CD4-positive, alpha-beta T cell treated with Interleukin-6 for 4 hours (primary cell): ENCODE measurements around the gene GRM5.

Experiments
- DNase-seq: peaks from one replicate; pipeline ENCODE4 v3.0.0-alpha.2; 2020; ENCODE audit warnings: mixed read lengths

Gene GRM5

DNA sequence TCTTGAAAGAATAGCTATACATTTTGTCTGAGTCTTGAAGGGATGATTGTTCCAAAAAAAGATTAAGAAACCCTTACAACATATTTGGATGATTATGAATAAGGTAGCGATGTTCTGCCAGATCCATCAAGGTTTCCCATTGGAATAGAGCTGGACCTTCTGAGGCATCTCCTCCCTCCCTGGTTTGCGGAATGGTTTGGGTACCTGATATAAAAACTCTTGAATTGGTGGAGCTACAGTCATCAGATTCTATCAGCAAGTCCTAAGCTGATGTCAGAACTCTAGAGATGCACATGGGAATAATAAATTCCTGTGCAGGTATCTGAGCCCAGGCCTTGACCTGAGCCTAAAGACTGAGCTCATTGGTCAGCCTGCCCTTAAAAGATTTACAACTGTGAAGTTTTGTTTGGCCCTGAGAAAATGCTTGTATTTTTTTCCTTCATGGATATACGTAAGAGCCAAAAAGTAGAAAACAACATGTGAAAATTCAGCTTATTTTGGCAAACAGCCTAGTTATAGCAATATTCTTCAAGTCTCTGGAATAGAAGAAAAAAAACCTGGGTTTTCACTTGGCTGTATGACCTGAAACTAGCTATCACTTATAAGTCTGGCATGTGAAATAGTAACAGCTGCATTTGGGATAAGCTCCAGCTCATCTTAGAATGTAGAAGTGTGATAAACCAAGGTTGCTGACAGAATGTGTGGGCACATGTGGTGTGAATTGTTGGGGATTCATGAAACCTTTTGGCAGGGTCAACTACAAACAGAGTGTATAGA, 462.5 kb downstream of the GRM5 start:
- DNase-seq, result no peak

DNA sequence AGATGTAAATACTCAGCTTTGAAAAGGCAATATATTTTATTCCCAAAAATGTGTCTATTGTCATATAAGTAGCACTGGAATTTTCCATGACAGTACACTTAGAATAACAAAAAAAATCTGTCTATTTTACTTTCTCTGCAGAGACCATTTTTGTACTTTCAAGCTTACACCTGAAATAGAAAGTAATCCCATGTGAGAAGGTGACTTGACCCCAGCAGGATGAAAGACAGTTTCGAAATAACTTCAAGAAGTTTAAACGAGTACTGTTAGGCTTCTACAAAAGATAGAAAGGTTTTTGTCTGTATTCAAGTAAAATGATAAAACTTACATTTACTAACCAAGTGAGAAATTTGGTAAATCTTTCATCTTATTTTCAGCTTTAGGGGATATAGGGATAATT, 468.4 kb downstream of the GRM5 start:
- no peak for DNase-seq

DNA sequence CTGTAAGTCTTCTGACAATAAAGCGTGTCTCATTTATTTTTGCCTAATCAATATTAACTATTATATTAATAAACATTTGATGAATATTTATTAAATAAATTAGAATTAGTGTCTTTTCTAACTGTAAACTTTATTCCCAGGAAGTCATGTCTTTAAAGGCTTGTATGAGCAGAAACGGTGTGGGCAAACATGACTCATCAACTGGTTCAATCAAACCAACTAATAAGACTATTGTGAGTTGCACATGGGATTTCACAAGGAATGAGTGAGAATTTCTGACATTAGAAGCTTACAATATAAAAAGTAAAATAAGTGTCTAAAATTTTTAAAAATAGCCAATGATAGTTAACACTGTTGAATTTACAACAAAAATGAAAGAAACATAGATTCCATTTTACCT, 469.0 kb downstream of the GRM5 start:
- no peak for DNase-seq

DNA sequence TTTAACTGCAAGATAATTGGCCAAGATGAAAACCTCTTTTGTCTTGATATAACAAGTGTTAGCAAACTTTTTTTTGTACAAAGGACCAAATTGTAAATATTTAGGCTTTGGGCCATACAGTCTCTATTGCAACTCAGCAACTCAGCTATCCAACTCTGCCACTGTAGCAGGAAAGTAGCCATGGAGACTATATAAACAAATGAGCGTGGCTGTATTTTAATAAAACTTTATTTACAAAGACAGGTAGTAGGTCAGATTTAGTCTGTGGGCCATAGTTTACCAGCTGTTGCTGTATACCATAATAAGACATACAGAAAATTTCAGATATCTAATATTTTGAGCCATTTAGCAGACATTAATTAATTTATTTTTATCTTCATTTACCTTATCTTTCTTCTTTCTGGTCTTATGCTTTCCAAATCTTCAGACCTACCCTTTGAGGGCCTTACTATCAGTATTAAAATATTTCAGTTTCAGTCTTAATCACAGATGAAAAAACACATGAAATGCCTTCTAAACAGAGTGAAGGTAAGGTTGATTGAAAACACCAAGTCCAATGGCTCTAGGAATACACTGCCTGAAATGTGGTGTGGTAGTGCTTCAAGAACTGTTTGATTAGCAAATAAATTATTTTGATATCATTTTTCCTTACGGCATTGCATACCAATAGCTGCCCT, 471.4 kb downstream of the GRM5 start:
- DNase-seq, result no peak

DNA sequence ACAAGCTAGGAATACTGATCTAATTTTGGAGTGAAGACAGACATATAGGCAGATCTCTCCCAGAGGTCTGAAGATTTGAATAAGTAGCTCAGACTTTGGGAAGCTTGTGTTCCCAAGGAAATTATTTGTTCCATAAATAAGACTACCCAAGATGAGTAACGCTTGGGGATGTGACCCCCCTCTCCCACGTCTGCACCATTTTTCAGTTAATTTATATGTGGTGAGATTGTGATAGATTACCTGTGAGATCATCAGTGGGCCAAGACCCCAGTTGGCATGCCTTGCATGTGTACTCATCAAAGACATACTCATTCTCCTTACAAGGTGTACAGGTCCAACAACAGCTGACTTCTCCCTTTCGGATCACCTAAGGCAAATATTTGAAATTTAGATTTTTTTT, 475.4 kb downstream of the GRM5 start:
- DNase-seq, result no peak

DNA sequence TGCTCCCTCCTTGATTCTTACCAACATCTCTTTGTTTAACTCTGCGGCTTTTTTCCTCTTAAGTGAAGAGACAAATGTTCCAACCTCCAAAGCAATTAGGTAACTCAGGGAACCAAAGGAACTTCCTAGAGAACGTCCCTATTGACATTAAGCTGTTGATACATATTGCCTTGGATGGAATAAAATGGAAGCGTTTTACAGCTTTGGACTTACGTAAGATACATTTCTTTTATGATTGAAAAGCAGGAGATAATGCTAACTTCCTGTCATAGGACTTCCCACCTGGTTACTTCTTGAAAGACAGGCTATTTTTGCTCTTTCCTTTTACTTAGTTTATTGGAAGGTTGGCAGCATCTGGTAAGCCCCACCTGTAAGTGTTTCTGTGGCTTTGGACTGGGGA, 482.5 kb downstream of the GRM5 start:
- DNase-seq, result no peak

DNA sequence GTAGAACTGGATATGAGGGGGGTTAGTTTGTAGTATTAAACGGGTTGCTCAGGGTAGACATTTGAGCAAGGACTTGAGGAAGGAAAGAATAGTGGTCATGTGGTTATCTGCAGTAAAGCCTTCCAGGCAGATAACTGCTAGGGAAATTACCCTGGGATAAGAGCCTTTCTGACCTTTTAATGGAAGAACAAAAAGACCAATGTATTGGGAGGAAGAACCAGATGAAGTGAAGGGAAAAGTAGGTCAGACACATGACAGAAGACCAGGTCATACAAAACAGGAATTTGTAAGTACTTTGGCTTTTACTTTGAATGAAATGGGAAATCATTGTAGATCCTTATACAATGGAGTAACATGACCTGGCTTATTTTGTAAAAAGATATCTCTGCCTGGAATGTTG, 486.3 kb downstream of the GRM5 start:
- no peak for DNase-seq

DNA sequence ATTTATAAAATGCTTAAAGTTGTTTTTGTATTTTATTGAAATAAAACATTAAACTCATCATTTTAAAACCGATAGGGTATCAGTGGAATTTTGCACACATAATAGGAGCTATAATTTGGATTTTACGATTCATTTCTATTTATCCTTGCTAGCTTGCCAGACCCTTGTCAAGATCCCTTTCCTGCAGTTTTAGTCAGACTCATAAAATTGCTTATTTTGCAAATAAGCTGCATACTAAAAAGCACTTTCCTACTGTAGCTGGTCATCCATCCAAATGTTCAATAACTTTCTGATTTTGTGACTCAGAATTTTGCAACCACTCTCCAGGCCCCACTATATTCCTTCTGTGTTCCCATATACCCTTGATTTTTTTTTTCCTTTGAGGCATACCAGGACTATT, 489.0 kb downstream of the GRM5 start:
- DNase-seq, result no peak

DNA sequence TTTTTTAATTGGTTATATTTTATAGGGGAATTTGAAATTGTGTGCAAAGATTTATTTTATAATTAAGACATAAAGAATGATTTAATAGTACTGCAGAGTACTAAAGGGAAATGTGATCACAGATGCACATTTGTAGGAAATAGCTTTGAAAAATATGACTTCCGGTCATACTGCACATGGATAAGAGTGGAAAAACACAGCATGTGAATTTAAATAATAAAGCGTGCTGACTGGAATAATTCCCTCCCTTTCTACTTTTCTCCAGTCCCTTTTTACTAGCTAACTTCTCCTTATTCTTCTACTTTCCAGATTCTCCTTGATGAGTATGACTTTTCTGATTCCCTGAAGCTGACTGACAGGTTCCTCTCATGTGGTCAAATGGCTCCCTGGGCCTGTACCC, 489.9 kb downstream of the GRM5 start:
- DNase-seq, result no peak

DNA sequence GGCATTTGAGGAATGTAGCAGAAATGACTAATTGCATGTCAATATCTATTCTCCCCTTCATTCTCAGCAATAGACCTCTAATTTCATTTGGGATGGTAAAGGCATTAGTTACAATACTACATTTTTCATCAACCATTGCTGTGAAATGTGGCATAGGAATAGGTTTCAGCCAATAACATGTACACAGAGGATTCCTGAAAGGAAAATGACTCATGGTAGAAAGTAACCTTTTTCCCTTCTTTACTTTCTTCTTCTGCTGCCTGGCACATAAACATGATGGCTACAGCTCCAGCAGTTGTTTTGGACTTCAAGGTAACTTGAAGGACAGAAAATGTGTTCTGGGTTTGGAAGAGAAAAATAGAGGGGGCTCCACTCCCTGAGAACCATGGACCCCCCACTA, 496.4 kb downstream of the GRM5 start:
- DNase-seq, result no peak

DNA sequence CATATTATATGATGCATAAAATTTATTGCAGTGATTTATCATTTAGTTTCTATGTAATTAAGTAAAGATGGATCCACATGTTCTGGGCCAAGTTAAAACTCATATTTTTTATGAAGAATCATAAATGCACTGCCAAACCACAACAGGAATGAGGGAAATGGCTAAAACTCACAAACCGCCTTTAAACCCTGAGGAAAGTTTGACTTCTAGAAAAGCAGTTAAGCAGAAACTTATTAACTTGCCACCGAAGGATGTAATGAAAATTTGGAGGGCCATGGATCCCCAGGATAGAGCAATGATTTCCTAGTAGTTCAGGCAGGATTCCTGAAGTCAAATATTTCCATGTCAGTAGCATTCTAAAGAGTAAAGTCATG, 510.0 kb downstream of the GRM5 start:
- DNase-seq, result no peak

DNA sequence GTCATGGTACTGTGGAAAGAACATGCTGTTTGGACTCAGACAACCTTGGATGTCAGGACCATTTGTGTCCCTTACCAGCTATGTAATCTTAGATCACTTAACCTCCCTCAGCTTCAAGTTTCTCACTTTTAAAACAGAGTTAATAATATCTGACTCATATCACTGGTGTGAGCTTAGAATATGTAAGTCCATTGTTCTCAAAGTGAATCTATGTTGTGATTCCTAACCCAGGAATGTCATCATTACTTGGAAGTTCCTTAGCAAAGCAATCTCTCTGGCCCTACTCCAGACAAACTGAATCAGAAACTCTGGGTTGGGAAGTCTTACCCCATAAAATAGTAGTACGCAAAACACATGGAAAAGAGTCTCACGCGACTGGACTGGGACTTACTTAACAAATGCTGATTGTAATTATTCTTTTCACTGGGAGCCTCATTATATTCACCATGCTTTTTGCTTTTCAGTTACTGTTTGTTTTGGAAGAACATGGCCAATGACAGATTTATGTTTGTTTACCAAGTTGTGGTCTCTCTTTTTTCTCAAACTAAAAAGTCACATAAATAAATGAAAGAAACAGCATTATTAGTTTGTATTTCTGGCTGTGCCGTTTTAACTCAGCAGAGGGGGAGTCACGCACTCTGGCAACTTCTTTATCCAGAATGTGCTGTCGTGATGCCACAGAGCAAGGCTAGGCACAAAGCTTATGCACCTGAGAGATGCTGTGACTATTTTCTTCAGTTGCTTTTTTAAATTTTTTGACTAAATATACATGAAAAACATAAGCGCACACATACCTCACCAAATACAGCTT, 510.6 kb downstream of the GRM5 start:
- DNase-seq, result no peak

DNA sequence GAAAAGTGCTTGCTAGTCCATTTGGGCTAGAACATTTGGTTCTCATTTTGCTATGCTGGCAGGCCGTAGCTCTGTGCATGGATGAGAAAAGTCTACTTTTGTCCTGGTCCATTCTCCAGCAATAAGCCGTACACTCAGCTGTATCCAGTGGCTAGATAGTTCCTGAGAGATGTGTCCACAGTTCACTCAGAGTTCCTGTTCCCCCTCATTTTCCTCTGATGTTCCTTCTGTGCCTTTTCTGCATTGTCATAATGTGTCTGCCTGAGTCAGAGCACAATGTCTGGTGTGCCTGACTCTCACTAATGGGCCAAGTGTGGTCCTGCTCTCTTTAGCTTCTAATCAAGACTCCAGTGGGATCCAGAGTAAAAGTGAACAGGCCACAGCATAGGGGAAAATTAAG, 512.6 kb downstream of the GRM5 start:
- DNase-seq, result no peak

DNA sequence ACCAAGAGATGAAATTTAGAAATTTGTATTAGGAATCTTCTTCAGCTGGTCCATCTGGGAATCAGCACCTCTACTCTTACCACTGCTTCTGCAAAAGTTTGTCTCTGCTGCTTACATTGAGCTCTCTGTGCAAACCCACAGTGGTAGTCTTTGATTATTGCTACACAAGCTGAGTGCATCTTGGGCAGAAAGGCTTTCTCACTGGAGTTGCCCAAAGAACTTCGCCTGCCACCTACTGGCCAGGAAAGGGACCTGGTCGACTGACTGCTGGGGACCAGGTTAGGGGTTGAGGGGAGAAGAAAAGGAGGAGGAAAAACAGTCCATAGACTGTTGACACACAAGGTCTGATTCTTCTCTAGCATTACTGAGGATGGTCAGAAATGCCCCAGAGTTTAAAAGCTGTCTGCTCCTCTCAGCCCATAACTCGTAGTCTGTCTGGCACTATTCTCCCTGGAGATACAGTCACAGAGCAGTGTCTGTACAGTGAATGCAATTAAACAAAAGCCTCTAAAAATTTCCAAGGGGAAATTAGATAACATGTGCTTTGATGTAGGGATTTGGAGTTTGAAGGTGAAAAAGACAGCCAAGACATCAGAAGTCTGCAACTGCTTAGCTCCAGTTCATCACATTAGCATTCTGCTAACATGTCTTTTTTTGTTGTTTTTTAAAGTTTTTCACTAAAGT, 513.3 kb downstream of the GRM5 start:
- peak; percentile 32 for DNase-seq

DNA sequence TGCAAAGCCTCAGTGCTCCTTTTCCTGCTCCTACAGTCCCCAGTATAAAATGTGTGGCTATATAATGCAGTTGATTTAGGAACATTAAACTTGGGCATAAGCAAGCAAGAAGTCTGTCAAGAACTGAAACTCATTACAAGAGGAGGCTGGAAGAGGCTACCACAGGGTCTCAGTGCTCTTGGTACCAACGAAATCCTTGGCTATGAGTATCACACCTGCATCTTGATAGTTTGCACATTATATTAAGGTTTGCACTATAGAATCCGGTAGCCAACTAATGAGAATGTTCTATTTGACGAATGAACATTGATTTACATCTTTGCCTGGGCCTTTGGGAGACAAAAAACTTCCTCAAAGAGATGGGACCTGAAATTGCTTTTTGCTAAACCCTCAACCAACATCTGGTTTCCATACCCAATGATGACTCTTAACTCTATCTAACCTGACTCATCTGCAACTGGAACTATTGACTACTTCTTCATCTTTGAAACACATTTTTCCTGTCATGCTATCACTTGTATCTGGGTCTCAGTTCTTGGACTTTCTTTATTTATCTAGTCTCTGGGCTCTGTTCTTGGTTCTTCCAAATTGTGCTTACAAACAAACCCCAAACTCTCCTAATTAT, 521.0 kb downstream of the GRM5 start:
- DNase-seq, result no peak

DNA sequence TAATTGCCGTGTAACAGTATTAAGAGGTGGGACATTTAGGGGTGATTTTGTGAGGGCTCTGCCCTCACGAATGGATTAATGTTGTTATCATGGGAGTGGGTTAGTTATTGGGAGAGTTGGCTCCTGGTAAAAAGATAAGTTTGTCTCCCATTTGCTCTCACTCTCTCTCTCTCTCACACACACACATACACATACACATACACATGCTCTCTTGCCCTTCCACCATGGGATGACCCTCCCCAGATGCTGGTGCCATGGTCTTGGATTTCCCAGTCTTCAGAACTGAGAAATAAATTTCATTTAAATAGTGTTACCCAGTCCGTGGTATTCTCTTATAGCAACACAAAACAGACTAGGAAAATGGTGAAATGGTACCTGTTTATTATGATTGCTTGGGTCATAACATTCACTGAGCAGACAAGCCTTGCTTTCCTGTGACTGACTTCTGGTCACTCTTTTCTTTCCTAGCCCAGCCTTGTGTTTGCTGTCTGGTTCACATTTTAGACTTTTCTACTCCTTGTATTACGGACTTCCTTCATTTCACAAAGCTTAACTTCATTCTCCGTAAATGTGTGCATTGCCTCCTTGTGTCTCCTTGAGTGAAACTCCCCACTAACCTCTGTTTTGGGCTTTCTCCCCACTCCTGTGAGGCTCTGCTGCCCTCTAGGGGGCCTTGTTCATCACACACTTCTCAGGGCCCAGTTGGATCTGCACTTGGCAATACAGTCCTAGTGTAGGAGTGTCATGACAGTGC, 521.7 kb downstream of the GRM5 start:
- DNase-seq, result peak; percentile 76

DNA sequence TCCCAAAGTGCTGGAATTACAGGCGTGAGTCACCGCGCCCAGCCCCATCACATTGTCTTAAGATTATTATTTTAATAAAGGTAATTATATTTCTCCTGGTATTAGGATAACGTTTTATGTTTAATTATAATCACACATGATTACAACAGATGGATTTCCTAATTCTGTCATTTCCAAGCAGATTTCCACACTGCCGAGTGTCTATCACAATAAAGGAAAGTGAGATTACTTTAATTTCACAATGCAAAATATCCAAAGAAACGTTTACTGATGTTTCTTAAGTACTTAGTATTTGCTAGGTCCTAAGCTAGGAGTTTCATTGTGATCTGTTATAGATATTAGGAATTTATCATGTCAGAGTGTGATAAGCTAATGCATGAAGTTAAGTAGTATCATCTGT, 524.8 kb downstream of the GRM5 start:
- no peak for DNase-seq

DNA sequence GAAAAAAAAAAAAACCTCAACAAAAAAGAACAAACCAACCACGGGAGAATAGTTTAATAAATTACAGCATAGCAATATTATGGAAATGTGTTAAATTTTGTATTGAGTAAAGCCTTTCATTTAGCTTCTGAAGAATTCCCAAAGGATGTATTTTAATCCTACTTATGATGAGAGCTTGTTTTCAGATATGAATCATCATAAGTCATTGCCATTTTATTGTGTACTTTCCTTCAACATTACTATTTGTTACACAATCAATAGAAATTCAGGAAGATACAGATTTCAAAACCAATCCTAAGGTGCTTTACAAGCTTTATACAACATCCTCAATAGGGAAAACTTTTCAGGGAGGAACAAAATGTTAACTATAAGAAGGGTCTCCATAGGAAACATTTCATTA, 527.7 kb downstream of the GRM5 start:
- no peak for DNase-seq

DNA sequence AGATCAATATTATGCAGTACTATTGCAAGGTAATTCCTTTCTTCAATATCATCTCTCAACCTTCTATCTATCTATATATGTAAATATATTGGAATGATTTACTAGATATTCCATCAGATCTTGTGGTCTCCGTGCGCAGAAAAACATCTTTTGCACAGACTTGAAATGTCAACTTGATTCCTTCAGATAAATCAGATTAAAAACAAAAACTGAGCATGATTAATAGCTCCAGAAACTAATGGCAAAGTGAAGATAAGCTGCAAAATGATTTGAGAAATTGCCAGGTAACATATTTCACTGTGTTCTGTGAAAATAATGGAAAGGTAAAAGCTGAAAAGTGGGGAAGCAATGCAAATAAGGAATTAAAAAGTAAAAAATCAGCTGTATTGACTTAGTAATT, 528.2 kb downstream of the GRM5 start:
- no peak for DNase-seq

DNA sequence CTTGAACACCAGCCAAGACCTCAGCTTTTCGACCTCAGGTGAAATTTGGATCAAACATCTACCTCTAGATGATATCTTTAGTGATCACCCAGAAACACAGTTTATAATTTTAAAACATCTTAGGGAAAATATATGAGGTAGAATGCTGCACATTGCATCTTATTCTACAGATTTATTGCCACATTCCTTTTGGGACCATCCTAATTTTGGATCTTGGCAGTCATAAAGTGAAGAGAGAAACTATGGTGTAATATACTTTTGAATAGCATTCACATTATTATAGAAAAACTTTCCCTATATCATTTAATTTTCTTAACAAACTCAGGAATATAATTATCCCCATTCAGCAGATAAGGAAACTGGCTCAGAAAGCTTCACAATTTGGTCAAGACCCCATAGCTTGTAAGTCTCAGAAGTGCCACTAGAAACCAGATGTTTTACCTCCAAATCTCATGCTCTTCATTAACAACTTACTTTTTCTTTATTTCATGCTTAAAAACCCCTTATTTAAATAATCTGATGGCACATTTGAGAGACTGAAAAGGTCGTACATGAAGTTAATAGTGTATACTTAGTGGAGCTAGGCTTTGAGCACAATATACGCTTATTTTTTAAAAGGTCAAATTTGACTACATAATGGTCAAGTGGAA, 529.0 kb downstream of the GRM5 start:
- no peak for DNase-seq

DNA sequence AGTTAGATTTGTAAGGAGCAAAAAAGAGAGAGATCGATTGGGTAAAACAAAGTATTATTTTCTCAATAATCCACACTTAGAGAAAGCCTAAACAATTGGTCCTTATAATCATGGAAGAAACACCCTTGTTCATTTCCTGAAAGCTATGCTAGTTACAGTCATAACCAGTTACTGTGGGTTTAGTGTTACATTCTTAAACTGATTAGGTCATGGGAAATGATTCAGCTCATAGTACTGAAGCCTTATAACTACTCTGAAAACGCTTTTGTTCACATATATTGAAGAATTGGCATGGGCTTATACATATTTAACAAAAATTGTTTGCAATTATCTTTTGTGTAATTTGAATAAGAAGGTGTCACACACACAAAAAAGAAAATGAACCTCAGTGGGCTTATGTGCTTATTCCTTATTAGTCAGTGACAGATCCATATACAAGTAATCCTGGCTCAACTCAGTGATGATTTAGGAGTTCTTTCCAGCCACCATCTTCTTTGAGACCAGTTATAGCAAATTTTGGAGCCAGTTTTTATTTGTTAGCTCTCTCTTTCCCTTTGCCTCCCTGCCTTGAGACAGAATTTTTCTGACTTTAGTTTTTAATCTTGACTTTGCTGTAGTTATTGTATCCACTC, 529.8 kb downstream of the GRM5 start:
- no peak for DNase-seq
